ENCODE data around the gene GPC1.

Gene GPC1

GRCh38 chr2:240500561-240501423, 65.3 kb downstream of the GPC1 start:
- TF ChIP-seq CTCF (conservative IDR thresholded peaks at IDR 0.05) = no peak
- TF ChIP-seq ZFX (IDR thresholded peaks at IDR 0.05) = no peak

GRCh38 chr2:240501531-240501991, 66.1 kb downstream of the GPC1 start:
- no peak overlapping the region for H3K27ac ChIP-seq
- no peak for TF ChIP-seq ZFX (IDR thresholded peaks at IDR 0.05)
- no peak for TF ChIP-seq CTCF (conservative IDR thresholded peaks at IDR 0.05)

More at GRCh38 chr2:240500561-240501423, 65.3 kb downstream of the GPC1 start:
- H3K27ac ChIP-seq = no peak overlapping the region

GRCh38 chr2:240502059-240502429, 66.6 kb downstream of the GPC1 start:
- no peak for TF ChIP-seq ZFX (IDR thresholded peaks at IDR 0.05)
- no peak for TF ChIP-seq CTCF (conservative IDR thresholded peaks at IDR 0.05)
- no peak overlapping the region for H3K27ac ChIP-seq

- TF ChIP-seq CTCF (conservative IDR thresholded peaks at IDR 0.05) = no peak
- no peak for TF ChIP-seq ZFX (IDR thresholded peaks at IDR 0.05)
- no peak overlapping the region for H3K27ac ChIP-seq
Observed at GRCh38 chr2:240502430-240503121, 67.1 kb downstream of the GPC1 start.

GRCh38 chr2:240503375-240503774, 67.9 kb downstream of the GPC1 start:
- no peak overlapping the region for H3K27ac ChIP-seq
- TF ChIP-seq ZFX (IDR thresholded peaks at IDR 0.05) (no peak), CTCF (conservative IDR thresholded peaks at IDR 0.05) (no peak)

GRCh38 chr2:240503848-240504247, 68.4 kb downstream of the GPC1 start:
- no peak for TF ChIP-seq CTCF (conservative IDR thresholded peaks at IDR 0.05)
- no peak overlapping the region for H3K27ac ChIP-seq

GRCh38 chr2:240505910-240506309, 70.4 kb downstream of the GPC1 start:
- no peak overlapping the region for H3K27ac ChIP-seq
- no peak for TF ChIP-seq CTCF (conservative IDR thresholded peaks at IDR 0.05)
- no peak for TF ChIP-seq ZFX (IDR thresholded peaks at IDR 0.05)

All from C4-2B (cell line).